GM12875 (cell line): ENCODE results near the gene TRNAU1AP.
"Not testable (repeated sequence)": the region's sequence is repeated elsewhere in the genome, so short reads cannot be mapped to it uniquely, and the experiment has no call there.

Experiments
- H3K4me3 ChIP-seq: one replicate; pipeline ENCODE4 v1.5.1; 2011; ENCODE audit warnings: low read depth, low read length, control low read depth
- CTCF ChIP-seq: IDR thresholded peaks from 2 replicates; pipeline ENCODE4 v1.5.1; 2011; ENCODE audit warnings: low read depth, mild to moderate bottlenecking, control low read depth, inconsistent platforms, low read length, moderate library complexity, borderline replicate concordance; ENCODE audit not compliant: insufficient read depth

Gene TRNAU1AP

GRCh38 chr1:28508435-28508754 lies 44.5 kb upstream of the TRNAU1AP start:
- H3K4me3 ChIP-seq, result peak overlapping the region; percentile 84
- TF ChIP-seq CTCF, result no peak

GRCh38 chr1:28509705-28510272 lies 43.1 kb upstream of the TRNAU1AP start:
- no peak for TF ChIP-seq CTCF
- peak overlapping the region; percentile 84 for H3K4me3 ChIP-seq

- no peak for TF ChIP-seq CTCF
- peak overlapping the region; percentile 84 for H3K4me3 ChIP-seq
Observed at GRCh38 chr1:28510273-28510969, 42.5 kb upstream of the TRNAU1AP start.

GRCh38 chr1:28510970-28511440 lies 41.9 kb upstream of the TRNAU1AP start:
- peak overlapping the region; percentile 84 for H3K4me3 ChIP-seq
- no peak for TF ChIP-seq CTCF

GRCh38 chr1:28512058-28512611 lies 40.8 kb upstream of the TRNAU1AP start:
- TF ChIP-seq CTCF, result no peak
- peak overlapping the region; percentile 21 for H3K4me3 ChIP-seq

GRCh38 chr1:28514445-28514933 lies 38.4 kb upstream of the TRNAU1AP start:
- not testable (repeated sequence) for H3K4me3 ChIP-seq

- no peak for TF ChIP-seq CTCF
- no peak overlapping the region for H3K4me3 ChIP-seq
Observed at GRCh38 chr1:28516518-28516956, 36.3 kb upstream of the TRNAU1AP start.
